OCI-LY3 (cell line): ENCODE data around the gene FRRS1L.

ENCODE experiments used
- EZH2phosphoT487 ChIP-seq: fragments of 200-600 bp; shearing (Covaris generic); IDR thresholded peaks from 2 replicates; pipeline ENCODE4 v1.6.1; 2018; ENCODE audit warnings: antibody characterized with exemption, mixed run types, low read depth
- TF ChIP-seq, protein P1 (sequence below): fragments of 200-600, 300-600 bp; sonication (generic); IDR thresholded peaks from 2 replicates; pipeline ENCODE4 v1.5.1; 2014; ENCODE audit warnings: antibody characterized with exemption, low read length, low read depth

GRCh38 chr9:109082091-109082620 is 84.9 kb downstream of the FRRS1L start:
- TF ChIP-seq, protein P1, sequence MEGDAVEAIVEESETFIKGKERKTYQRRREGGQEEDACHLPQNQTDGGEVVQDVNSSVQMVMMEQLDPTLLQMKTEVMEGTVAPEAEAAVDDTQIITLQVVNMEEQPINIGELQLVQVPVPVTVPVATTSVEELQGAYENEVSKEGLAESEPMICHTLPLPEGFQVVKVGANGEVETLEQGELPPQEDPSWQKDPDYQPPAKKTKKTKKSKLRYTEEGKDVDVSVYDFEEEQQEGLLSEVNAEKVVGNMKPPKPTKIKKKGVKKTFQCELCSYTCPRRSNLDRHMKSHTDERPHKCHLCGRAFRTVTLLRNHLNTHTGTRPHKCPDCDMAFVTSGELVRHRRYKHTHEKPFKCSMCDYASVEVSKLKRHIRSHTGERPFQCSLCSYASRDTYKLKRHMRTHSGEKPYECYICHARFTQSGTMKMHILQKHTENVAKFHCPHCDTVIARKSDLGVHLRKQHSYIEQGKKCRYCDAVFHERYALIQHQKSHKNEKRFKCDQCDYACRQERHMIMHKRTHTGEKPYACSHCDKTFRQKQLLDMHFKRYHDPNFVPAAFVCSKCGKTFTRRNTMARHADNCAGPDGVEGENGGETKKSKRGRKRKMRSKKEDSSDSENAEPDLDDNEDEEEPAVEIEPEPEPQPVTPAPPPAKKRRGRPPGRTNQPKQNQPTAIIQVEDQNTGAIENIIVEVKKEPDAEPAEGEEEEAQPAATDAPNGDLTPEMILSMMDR, result no peak
- TF ChIP-seq EZH2phosphoT487, result no peak
